Inflammatory macrophage treated with lipopolysaccharide for 1 hour (primary cell): ENCODE results near the gene RRBP1.

Experiments
- DNase-seq, 2 donors: peaks; one replicate each; pipeline ENCODE4 v3.0.0-alpha.2; 2020 to 2022

Gene RRBP1, protein sequence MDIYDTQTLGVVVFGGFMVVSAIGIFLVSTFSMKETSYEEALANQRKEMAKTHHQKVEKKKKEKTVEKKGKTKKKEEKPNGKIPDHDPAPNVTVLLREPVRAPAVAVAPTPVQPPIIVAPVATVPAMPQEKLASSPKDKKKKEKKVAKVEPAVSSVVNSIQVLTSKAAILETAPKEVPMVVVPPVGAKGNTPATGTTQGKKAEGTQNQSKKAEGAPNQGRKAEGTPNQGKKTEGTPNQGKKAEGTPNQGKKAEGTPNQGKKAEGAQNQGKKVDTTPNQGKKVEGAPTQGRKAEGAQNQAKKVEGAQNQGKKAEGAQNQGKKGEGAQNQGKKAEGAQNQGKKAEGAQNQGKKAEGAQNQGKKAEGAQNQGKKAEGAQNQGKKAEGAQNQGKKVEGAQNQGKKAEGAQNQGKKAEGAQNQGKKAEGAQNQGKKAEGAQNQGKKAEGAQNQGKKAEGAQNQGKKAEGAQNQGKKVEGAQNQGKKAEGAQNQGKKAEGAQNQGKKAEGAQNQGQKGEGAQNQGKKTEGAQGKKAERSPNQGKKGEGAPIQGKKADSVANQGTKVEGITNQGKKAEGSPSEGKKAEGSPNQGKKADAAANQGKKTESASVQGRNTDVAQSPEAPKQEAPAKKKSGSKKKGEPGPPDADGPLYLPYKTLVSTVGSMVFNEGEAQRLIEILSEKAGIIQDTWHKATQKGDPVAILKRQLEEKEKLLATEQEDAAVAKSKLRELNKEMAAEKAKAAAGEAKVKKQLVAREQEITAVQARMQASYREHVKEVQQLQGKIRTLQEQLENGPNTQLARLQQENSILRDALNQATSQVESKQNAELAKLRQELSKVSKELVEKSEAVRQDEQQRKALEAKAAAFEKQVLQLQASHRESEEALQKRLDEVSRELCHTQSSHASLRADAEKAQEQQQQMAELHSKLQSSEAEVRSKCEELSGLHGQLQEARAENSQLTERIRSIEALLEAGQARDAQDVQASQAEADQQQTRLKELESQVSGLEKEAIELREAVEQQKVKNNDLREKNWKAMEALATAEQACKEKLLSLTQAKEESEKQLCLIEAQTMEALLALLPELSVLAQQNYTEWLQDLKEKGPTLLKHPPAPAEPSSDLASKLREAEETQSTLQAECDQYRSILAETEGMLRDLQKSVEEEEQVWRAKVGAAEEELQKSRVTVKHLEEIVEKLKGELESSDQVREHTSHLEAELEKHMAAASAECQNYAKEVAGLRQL (N-terminal part only)

DNA sequence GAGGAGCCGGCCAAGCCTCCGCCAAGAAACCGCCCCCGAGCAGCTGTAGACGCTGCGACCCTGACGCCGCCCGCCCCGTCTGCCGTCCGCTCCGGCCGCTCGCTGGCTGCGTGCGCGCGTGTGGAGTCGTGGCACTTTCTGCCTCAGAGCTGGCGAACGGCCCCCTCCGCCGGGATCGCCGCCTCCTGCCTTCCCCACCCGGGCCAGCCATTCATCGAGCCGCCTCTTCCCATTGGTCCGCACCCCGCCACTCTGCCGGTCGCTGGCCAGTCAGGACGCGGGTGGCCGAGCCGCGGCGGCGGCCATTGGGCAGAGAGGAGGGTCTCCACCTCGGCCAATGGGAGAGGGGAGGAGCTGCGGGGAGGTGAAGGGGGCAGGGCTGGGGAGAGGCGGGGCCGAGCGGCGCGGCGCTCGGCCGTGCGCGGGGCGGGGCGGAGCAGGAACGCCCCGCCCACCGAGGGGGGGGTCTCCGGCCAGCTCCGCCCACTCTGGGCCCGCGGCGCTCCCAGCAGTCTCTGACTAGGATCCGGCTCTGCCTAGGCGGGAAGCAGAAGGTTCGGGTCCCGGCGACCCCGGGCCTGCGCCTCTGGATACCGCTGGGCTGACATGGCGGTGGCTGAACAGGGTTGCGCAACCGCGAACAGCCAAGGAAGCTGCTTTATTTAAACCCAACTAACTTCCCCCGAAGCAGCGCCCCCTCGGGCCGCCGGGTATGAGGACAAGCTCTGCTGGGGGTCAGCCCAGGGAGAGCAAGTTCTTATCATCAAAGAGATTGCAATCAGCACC is at the start of gene RRBP1:
RRBP1 (minus strand) TSS at position 140 of the 786 bp plus-strand sequence. CDS start 21,735 bp downstream, outside the sequence.
- peak; percentile 95 to 98 for DNase-seq

DNA sequence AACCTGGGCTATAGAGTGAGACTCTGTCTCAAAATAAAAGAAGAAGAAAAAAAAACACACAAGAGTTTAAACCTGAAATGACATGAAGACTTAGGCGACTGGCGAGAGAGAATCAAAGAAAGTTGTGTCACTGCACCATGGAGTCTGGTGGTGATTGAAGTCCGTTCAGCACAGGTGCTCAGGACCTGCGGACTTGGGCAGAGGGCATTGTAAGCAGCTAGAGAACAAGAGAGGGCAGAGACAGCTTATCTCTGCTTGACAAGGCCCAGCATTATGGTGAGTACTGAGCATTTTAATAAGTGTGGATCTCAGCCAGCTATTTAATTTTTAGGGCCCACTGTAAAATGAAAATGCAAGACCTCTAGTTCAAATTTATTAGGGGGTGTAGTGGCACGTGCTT is 49.2 kb upstream of the RRBP1 start:
- DNase-seq, result no peak

DNA sequence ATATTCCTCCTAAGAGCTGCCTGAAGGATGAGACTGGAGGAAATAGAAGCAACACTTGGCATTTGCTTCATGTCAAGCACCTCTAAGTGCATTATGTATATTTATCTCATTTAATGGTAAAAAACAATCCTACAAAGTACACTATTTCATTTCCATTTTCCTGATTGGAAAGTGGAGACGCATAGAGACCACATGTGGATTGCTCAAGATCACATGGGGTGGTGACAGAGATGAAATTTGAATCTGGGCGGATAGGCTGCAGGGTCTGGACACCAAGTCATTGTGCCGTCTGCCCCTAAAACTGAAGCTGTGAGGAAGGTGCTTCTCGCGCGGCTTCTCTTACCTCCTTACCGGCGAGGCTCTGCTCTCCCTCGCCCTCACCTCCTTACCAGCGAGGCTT is 48.0 kb upstream of the RRBP1 start:
- no peak for DNase-seq

DNA sequence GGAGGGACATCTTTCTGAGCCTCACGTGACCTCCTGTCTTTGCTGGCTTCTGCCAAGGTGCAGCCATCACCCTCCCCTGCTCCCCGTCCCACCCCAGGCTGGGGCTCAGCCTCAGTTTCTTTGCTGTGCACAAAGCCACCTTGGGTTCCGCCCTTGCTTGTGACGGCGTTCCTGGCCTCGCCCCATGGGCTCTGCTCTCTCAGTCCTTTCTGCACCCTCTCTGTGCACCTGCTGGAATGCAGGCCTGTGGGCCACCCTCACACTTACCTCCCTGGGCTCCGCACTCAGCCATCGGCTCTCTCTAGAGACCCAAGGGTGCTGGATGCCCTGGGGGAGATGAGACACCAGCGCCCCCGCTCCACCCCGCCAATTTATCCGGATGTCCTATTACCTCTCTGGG is 46.0 kb upstream of the RRBP1 start:
- no peak for DNase-seq

DNA sequence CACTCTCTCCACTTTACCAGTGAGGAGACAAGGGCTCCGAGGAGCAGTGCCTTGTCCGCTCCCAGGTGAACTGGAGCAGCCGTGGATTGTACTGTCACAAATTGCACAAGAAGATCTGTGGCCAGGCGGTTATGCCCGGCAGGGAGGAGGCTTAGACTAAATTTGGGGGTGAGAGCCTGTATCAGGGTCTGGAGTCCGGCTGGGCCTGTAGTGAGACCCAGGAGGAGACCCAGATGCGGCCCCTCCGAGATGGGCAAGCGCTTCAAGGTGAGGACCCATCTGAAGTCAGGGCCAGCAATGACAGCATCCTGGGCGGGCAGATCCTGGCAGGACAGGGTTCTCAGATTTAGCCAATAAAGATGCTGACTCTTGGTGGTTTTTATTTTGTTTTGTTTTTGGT is 45.3 kb upstream of the RRBP1 start:
- no peak for DNase-seq

DNA sequence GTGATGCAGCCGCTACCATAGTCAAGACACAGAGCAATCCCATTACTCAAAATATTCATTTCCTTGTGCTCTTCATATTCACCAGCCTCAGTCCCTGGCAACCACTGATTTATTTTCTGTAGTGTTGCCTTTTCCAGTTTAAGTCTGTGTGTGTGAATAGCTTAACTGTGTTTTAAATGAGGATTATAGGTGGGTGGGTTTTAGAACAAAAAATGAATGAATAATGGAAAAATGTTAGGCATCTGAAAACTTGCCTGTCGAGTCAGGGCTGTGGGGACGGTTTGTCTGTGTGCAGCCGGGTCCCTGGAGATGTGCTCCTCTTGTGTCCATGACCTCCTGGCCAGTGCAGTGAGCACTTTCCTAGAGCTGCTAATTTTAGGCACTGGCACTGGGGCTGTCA is 44.9 kb upstream of the RRBP1 start:
- no peak for DNase-seq

DNA sequence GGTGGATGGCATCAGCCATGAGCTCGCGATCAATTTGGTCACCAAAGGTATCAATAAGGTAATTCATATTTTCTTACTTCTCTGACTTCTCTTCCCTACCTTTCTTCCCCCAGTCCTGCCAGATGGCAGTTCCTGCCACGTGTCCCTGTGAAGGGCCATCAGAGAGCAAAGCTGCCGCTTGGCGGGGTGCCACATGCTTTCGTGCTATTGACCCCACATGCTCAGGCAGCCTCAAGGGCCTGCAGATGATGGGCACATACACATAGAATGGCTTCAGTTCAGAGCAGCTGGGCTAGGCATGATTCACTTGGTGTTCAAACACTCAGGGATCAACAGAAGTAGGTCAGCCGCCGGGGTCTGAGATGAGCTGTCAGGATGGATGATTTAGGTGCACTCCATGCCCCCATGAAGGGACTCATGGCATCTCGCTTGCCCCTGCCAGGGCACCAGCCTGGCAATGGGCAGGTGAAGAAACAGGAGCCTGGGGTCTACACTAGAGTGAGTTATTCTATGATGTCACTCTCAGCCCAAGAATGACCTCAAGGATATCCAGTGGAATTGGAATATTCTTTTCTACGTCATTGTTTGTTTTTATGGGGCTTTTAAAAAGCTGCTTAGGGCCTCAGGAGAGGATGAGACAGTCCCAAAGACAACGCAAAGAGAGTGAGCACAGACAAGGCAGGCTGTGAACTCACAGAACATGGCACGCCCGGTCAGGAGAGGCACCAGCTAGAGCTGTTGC is 43.2 kb upstream of the RRBP1 start:
- DNase-seq, result no peak

DNA sequence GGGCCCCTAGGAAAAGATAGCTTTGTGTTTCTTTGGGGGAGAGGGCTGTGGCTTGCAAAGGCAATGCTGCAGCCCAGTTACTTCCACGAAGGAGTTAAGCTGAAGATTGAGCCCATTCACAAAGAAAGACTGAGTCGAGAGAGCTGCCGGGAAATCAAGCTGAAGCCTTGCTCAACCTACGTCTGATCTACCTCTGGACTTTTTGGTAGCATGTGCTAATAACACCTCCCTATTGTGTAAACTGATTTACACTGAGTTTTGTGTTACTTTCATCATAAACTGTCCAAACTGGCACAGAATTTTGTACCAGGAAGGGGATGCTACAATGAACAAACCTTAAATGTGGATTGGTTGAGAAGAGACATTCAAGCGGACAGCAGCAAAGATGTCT is 41.3 kb upstream of the RRBP1 start:
- DNase-seq, result no peak

DNA sequence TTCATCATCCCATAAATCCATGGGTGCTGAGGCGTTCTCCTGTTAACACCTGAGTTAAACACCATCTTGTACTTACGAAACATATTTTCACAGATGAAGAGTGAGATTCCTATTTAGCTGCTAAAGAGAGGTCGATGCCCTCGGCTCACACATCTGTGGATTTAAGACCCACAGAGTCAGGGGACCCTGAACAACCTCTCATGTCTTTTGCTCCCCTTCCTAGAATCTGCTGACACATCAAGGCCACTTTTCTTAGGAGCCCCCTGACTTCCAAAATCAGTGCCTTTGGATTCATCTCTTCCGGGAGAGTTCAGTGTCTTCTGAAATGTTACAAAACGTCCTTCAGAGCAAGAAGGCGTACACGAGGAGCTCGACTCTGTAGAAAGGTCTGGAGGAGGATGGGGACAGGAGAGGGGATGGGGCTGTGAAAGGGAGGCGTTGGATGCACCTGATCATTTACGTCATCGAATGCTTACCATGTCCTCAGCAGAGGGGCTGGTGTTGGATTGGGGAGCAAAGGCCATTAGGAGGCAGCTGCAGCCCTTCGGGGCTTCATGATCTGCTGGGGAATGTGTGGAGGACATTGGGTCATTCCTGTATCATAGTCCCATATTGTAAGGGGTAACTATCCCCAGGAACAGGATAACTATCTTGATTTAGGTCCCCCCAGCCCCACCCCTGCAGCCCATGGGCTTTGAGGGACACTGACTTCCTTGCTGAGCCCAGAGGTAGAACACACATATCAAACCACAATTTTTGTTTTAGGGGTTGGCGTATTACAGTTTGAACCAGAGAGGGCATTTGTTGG is 40.7 kb upstream of the RRBP1 start:
- DNase-seq, result no peak

DNA sequence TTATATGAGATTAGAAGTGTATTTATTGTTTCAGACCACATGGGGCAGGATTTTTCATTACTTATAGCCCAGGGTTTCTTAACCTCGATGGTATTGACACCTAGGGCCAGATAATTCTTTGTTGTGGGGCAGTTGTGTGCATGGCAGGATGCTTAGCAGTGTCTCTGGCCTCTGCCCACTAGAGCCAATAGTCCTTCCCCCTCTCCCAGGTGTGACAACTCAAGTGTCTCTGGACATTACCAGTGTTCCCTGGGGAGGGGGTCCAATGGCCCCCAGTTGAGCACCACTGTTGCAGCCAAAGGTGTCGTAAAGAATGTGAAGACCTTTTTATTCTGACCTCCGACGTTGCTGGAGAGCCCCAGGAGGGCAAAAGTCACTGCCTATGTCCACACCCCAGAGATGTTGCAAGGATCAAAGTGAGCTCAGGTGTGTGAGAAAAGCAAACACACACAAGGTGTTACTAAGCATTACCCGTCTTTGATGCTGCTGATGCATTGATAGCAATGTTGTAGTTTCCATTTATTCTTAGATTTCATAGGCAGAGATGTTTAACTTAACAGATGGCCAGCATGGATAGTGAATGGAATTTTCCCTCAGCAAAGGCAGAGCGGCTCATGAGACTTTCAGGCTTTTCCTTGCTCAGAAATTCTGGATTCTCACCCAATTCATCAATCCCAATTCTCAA is 39.9 kb upstream of the RRBP1 start:
- DNase-seq, result peak in 1 of 2 donors; percentile 2

DNA sequence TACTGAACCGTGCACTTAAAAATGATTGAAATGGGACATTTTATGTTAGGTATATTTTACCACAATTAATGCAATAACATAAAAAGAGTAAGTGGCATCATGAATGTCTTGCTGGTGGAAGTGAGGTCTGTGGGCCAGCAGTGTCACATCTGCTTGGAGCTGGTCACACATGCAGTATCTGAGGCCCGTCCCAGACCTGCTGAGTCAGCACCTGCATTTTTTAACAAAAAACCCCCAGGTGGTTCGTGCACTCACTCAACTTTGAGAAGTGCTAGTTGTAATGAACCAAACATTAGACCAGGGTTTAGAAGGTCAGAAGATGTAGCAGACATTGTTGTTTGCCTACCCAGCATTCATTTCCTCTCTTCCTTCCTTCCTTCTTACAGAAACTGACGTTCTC is 38.7 kb upstream of the RRBP1 start:
- DNase-seq, result no peak

DNA sequence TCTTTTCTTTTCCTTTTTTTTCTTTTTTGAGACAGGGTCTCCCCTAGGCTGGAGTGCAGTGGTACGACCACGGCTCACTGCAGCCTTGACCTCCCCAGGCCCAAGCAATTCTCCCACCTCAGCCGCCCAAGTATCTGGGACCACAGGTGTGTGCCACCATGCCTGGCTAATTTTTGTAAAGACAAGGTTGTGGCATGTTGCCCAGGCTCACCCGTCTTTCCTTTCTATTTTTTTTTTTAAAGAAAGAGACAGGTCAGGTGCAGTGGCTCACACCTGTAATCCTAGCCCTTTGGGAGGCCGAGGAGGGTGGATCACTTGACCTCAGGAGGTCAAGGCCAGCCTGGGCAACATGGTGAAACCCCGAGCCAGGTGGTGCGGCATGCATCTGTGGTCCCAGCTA is 34.3 kb upstream of the RRBP1 start:
- DNase-seq, result no peak

DNA sequence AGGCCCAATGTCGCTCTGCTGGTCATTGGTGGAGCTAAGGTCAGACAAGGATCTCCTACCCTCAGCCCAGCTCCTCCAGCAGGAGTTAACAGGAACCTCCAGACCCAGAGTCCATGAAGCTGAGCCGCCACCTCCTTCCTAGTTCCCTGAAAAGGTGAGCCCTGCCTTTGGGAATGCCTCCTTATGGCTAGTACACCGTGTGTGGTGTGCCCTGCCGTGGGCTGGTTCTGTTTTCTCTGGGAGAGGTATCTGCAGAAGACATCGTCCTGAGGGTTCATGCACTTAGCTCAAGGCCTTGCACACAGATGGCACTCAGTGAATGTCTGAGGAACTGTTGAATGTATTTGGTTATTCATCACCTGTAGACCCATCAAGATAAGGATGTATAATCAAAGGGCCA is 33.0 kb upstream of the RRBP1 start:
- no peak for DNase-seq

DNA sequence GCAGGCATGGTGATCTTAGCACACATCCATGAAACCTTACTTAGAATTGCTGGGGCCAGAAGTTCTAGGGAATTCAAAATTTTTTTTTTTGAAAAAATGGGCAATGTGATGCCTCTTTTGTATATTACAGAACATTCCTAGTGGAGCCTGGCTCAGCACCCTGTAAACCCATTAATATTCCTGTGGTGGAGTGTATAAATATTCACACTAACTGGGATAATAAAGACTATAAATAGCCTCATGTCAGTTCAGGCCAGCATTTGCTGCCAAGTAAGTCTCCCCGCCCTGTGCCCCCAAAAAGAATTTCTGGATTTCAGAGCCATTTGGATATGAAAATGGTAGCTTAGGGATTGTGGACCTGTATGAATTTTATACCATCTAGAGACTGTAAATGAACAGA is 32.6 kb upstream of the RRBP1 start:
- no peak for DNase-seq

DNA sequence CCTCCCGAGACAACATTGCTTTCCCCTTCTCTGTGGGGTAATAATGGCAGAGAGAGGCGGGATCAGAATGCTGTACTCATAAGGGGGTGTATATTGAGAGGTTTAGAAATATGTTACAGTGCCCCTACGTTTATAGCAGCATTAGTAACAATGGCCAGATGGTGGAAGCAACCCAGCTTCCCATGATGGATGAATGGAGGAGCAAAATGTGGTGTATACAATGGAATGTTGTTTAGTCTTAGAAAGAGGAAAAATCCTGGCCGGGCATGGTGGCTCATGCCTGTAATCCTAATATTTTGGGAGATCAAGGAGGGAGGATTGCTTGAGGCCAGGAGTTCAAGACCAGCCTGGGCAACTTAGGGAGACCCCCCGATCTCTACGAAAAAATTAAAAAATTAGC is 30.7 kb upstream of the RRBP1 start:
- DNase-seq, result no peak

DNA sequence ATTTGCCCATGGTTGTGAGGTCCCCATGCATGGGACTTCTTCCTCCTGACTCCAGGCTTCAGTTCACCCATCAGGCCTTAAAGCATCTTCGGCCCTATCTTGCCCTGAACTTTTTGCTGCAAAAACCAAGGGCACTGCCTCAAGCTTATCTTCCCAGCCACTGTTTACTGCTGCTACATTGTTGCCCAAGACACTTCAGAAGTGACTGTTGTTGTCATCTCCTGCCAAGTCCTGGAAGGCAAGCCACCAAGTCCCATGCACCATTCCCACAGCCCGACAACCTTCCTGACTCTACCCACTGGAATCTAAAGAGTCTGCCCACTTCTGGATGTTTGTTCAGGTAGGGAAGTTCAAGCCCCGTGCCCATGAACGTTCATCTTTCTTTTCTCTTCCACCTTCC is 30.2 kb upstream of the RRBP1 start:
- no peak for DNase-seq

DNA sequence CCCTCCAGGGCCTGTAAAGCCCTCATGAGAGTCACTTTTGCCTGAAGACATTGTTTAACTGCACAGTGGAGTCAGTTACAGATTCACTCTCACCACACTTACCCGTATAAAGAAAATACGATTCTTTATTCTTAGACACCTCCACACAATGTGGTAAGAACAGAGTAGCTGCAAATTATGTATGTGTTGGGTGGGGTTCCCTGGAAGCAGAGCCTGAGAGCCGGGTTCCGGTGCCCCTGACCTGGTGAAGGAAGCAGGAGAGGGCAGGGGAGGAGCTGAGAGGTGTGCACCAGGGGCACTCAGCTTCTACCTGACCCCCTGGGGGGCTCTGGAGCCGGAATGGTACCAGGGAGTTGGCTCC is 29.2 kb upstream of the RRBP1 start:
- DNase-seq, result no peak

DNA sequence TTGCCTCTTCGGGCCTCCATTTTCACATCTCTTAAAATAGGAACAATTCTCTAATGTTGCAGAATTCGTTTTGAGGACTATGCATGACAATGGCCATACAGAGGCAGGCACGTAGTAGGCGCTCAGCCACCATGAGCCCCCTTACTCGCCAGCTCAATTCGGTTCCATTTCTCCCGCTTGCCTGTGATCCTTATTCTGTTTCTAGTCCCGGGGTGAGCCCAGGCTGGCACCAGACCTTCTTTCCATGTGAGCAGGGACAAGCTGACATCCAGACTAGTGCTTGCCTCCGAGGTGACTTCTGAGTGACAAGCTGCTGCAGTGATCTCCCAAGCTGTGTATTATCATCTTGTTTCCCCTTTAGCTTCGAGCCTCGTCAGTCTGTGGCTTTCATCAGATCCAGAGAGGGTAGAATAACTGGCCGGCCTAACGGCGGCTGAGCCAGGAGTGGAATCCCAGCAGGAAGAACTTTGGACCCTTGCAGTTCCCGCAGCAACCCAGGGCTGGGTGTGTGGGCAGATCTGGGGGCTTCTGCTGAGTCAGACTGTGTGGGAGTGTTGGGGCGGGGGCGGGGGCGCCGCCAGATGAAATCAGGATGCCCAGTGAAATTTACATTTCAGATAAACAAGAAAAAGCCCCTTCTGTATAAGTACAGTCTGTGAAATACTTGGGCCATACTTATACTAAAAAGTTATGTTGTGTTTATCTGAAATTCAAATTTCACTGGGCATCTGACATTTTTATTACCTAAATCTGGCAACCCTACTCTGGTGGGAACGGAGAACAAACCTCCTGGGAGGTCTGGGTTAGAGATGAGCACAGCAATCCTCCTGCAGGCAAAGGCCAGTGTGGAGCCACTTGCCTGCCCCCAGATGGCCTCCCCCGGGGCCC is 28.6 kb upstream of the RRBP1 start:
- no peak for DNase-seq
